ENCODE measurements around the gene TRAF5.
"Not testable (repeated sequence)": the region's sequence is repeated elsewhere in the genome, so short reads cannot be mapped to it uniquely, and the experiment has no call there.

Gene TRAF5

GRCh38 chr1:211347077-211347844 is 20.6 kb downstream of the TRAF5 start:
- DNase-seq (ENCODE audit: low spot score), result no peak

DNA sequence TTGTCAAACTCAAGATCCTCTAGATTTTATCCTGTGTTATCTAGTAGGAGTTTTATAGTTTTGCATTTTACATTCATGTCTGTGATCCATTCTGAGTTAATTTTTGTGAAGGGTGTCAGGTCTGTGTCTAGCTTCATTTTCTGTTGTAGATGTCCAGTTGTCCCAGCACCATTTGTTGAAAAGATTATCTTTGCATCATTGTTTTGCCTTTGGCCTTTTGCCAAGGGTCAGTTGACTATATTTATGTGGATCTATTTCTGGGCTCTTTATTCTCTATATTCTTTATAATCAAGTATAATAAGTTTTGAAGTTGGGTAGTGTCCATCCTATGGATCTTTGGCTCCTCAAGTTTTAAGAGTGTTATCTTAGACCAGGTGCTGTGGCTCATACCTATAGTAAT is 21.9 kb downstream of the TRAF5 start:
- no peak for DNase-seq (ENCODE audit: low spot score)

GRCh38 chr1:211349741-211350140 is 23.1 kb downstream of the TRAF5 start:
- no peak for DNase-seq (ENCODE audit: low spot score)

- DNase-seq (ENCODE audit: low spot score), result not testable (repeated sequence)
Measured at GRCh38 chr1:211352055-211352454, 25.4 kb downstream of the TRAF5 start.

- DNase-seq (ENCODE audit: low spot score), result no peak
Measured at GRCh38 chr1:211352465-211352864, 25.8 kb downstream of the TRAF5 start.

DNA sequence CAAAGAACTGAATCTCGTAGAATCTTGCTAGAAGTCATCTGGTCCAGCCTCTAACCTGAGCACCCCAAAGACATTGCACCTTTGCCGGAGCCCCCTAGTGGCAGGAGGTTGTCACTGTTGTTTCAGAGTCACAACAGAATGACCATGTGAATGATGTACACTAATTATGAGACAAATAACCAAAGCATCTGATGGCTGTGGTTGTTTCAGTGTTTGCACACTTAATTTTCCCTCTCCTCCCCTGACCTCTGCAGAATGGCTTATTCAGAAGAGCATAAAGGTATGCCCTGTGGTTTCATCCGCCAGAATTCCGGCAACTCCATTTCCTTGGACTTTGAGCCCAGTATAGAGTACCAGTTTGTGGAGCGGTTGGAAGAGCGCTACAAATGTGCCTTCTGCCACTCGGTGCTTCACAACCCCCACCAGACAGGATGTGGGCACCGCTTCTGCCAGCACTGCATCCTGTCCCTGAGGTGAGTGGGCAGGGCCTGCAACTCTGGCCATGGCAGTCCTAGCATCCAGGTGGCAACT is 26.4 kb downstream of the TRAF5 start:
- peak; percentile 68 for DNase-seq (ENCODE audit: low spot score)

DNA sequence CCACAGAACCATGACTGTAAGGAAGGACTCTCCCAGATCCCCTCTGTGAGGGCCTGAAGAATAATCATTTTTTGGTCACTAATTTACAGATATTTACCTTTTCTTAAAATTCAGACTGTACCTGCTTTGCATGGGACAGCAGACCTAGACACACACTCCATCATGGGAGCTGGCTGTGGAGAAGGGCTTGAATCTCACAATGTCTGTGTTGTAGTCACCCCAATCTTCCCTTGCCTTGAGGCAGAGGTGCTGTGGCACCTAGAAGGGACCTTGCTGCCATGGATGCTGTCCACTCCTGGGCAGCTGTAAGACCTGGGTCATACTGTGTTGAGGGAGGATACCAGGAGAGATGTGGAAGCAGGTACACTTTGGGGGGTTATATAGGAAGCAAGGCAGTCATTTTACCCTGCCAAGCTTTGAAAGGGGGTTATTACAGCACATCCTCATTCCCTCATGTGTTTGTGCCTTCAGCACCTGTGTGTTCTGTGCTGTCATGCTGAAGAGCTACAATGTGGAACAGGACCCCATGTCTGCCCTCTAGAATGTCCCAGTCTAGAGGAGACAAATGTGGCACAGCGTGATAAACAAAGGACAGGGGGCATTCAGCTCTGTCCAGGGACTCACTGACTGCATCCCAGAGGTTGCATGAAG is 27.1 kb downstream of the TRAF5 start:
- no peak for DNase-seq (ENCODE audit: low spot score)

- no peak for DNase-seq (ENCODE audit: low spot score)
Measured at GRCh38 chr1:211355873-211356272, 29.2 kb downstream of the TRAF5 start.

GRCh38 chr1:211356723-211357407 is 30.2 kb downstream of the TRAF5 start:
- DNase-seq (ENCODE audit: low spot score), result no peak

GRCh38 chr1:211358685-211359084 is 32.1 kb downstream of the TRAF5 start:
- no peak for DNase-seq (ENCODE audit: low spot score)

DNA sequence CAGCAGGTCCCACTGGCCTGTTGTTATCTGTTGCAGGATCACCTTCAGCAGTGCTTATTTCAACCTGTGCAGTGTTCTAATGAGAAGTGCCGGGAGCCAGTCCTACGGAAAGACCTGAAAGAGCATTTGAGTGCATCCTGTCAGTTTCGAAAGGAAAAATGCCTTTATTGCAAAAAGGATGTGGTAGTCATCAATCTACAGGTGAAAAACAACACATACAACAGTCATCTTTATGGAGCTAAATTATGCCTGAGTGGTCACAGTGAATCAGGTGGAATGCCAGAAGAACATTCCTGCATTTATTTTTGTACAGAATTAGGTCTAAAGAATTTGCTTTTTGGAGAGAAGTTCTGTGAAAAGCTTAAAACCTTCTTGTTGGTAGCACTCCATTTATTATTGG is 33.2 kb downstream of the TRAF5 start:
- no peak for DNase-seq (ENCODE audit: low spot score)

DNA sequence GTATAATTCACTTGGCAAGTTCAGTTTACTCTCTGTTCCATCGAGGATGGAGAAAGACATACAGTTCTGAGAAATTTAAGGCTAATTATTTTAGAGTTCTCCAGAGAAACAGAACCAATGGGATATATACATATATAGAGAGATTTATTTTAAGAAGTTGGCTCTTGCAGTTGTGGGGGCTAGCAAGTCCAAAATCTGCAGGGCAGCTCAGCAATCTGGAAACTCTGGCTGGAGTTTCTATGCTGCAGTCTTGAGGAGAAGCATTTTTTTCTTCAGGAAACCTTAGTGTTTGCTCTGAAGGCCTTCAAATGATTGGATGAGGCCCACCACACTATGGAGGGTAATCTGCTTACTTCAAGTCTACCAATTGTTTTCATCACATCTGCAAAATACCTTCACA is 34.6 kb downstream of the TRAF5 start:
- DNase-seq (ENCODE audit: low spot score), result no peak

DNA sequence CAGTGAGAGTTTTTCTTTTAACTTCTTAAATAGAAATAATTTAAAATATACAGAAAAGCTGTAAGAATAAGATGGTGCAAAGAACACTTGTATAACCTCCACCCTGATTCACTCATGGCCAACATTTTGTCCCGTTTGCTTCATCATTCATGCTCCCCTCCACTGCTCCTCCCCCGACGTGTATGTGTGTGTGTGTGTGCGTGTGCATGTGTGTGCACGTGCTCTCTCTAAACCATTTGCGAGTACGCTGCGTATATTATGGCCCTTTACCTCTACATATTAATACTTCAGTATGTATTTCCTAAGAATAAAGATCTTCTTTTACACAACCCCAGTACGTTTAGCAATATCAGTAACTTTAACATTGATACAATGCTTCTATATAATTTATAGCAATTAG is 43.0 kb downstream of the TRAF5 start:
- DNase-seq (ENCODE audit: low spot score), result no peak

GRCh38 chr1:211370669-211371068 is 44.0 kb downstream of the TRAF5 start:
- DNase-seq (ENCODE audit: low spot score), result no peak

- no peak for DNase-seq (ENCODE audit: low spot score)
Measured at GRCh38 chr1:211371406-211372105, 44.9 kb downstream of the TRAF5 start.

- no peak for DNase-seq (ENCODE audit: low spot score)
Measured at GRCh38 chr1:211372463-211372862, 45.8 kb downstream of the TRAF5 start.

DNA sequence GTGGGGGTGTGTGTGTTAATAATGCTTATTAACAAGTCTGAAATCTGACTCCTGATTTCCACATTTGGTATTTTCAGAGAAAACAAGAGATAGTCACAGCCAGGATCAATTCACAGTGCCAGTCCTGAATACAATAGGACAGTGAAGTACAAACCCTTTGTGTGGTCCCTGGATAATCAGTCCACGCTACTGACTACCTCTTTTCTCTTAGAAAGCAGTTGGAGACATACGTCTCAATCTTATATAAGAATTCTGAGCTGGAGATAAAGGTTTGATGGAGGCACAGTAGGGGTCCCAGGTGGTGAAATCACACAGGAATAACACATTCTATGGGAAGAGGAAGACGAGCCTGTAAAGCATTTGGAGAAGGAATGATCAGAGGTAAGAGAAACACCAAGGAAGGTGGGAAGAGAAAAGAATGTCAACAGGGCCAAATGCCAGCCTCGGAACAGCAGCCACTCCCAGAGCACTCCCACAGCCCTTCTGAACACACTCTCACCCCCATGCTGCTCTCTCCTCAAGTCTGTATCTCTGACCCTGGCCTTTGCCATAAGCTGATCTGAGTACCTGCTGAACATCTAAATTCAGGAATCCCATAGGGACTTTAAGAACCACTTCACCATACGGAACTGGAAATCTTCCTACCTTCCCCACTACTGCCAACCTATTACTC is 48.6 kb downstream of the TRAF5 start:
- no peak for DNase-seq (ENCODE audit: low spot score)

DNA sequence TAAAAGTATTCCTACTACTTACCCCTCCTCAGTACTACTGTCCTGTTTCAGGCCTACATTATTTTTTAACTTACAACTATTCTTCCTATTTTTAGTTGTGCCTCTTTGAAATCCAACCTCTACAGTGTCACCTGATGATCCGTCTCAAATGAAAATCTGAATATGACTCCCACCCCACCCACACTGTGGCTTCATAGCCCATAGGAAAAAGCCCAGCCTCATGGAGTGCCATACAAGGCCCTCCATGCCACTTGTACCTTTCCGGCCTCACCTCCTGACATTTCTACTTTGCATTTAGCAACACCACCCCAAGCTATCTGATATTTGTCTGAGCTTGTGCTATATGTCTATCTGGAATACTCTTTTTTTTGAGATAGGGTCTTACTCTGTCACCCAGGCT is 49.3 kb downstream of the TRAF5 start:
- DNase-seq (ENCODE audit: low spot score), result no peak

GRCh38 chr1:211376807-211377470 is 50.3 kb downstream of the TRAF5 start:
- DNase-seq (ENCODE audit: low spot score), result no peak

DNA sequence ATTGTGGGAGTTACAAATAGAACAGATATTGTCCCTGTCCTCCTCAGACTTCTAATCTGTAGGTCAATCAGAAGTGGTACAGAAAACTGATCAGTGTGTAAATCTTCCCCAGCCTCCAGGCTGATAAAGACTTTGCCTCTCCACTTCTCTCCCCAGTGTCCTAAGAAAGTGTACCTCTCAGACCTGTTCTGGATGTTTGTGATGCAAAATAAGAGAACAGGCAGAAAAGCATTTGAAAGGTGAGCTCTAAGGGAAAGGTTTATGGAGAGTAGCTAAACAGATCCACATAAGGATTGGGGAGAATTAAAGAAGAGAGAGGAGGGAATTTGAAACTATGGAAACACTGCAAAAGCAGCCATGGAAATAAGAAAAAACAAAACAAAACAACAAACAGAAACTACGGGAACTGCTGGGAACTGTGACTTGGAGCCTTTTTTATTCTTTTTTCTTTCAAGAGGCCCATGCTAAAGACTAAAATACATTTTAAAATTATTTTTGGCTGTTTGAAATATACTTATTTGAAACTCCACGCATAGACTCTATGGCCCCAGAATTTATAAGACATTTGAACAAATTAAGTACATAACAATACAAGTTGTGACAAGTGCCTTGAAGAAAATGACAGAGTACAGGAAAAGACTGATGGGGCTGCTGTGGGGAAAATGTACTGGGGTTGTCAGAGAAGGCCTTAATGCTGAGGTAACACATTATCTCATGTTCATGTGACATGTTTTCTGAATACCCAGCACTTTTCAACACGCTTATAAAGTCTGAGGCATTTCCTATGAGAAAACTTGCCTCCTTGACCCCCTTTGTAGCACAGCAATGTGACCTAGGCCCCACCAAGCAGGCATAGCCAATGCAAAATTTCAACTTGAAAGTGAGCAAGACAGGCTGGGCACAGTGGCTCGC is 51.2 kb downstream of the TRAF5 start:
- DNase-seq (ENCODE audit: low spot score), result no peak
